Loucy (cell line): ENCODE measurements around the gene ZNF469.

Experiments
- H2AFZ ChIP-seq: fragments of 200-600 bp; sonication (generic); 2 replicates; pipeline ENCODE4 v1.6.0; 2016; ENCODE audit warnings: antibody characterized with exemption, mild to moderate bottlenecking, low read length, moderate library complexity
- H3F3A ChIP-seq: fragments of 200-600 bp; 2 replicates; pipeline ENCODE4 v1.6.0; 2016; ENCODE audit warnings: antibody characterized with exemption, low read depth, mild to moderate bottlenecking
- H3K27me3 ChIP-seq: fragments of 200-600 bp; sonication (generic); 2 replicates; pipeline ENCODE4 v1.6.1; 2014; ENCODE audit warnings: low read length, mild to moderate bottlenecking; ENCODE audit not compliant: insufficient read depth, poor library complexity, severe bottlenecking
- H3K36me3 ChIP-seq: fragments of 200-600 bp; sonication (generic); 2 replicates; pipeline ENCODE4 v1.6.1; 2016; ENCODE audit warnings: low read length; ENCODE audit not compliant: insufficient read depth
- H3K4me1 ChIP-seq: fragments of 200-600 bp; sonication (generic); 2 replicates; pipeline ENCODE4 v1.5.1; 2014; ENCODE audit warnings: low read length, mild to moderate bottlenecking; ENCODE audit not compliant: insufficient read depth, poor library complexity, severe bottlenecking
- H3K4me2 ChIP-seq: fragments of 200-600 bp; sonication (generic); 2 replicates; pipeline ENCODE4 v1.6.0; 2014; ENCODE audit warnings: antibody characterized with exemption, low read length, low read depth, mild to moderate bottlenecking; ENCODE audit not compliant: poor library complexity, severe bottlenecking
- H3K4me3 ChIP-seq: fragments of 200-600 bp; sonication (generic); 2 replicates; pipeline ENCODE4 v1.5.1; 2014; ENCODE audit warnings: low read length, mild to moderate bottlenecking, mixed read lengths; ENCODE audit not compliant: poor library complexity, severe bottlenecking
- H3K79me2 ChIP-seq: fragments of 200-600 bp; sonication (generic); 2 replicates; pipeline ENCODE4 v1.6.1; 2014; ENCODE audit warnings: low read length; ENCODE audit not compliant: insufficient read depth
- H3K9ac ChIP-seq: fragments of 200-600 bp; sonication (generic); 2 replicates; pipeline ENCODE4 v1.6.0; 2014; ENCODE audit warnings: mild to moderate bottlenecking, low read depth, low read length, moderate library complexity; ENCODE audit not compliant: poor library complexity, severe bottlenecking
- H3K9me2 ChIP-seq: fragments of 200-600 bp; sonication (generic); replicated peaks from 2 replicates; pipeline ENCODE4 v1.6.1; 2016; ENCODE audit warnings: low read depth, low read length, mixed read lengths
- H3K9me3 ChIP-seq: fragments of 200-600 bp; sonication (generic); 2 replicates; pipeline ENCODE4 v1.6.1; 2014; ENCODE audit warnings: mild to moderate bottlenecking, antibody characterized with exemption, low read length, low read depth; ENCODE audit not compliant: insufficient read depth
- H4K20me1 ChIP-seq: fragments of 200-600 bp; sonication (generic); 2 replicates; pipeline ENCODE4 v1.6.0; 2014; ENCODE audit warnings: antibody characterized with exemption, low read length, mild to moderate bottlenecking; ENCODE audit not compliant: insufficient read depth, poor library complexity, severe bottlenecking
- EZH2phosphoT487 ChIP-seq: fragments of 200-600 bp; IDR thresholded peaks from 2 replicates; pipeline ENCODE4 v1.6.1; 2018; ENCODE audit warnings: antibody characterized with exemption, mild to moderate bottlenecking, moderate library complexity, borderline replicate concordance
- TF ChIP-seq, protein P1 (sequence below): fragments of 200-600 bp; sonication (generic); conservative IDR thresholded peaks from 2 replicates; pipeline ENCODE4 v1.5.1; 2014; ENCODE audit warnings: mild to moderate bottlenecking, antibody characterized with exemption, low read length

The ZNF469 gene

DNA sequence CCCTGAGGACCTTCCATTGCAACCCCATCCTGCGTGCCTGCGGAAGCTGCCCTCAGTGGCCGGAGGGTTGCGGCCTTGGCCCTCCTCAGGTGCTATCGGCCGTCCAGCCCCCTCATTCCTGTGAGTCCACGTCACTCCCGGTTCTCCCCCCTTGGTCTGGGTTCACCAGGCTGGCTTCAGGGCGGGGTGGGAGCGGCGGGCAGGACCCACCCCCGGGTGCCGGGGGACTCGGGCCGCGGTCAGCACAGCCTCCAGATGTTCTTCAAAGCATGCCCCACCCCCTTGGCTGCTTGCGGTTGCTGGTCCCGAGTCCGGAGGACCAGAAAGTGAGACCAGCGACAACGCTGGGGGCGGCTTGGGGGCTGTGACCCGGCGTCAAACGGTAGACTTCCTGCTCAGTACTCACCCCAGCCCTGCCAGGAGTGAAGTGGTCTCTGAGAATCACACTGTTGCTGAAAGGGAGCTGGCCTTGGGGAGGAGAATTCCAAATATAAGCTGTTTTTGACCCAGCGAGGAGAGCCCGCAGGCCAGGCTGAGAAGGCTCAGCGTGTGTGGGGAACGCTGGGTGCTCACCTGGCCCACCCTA, 4.5 kb downstream of the ZNF469 start:
- Histone ChIP-seq H3K27me3 (no peaks in the 10 kb centered on the region), H3K36me3 (no peaks in the 10 kb centered on the region), H3F3A (no peaks in the 10 kb centered on the region), H2AFZ (no peak overlapping the region), H3K9me2 (no peaks in the 10 kb centered on the region), H3K9ac (no peak overlapping the region), H3K4me1 (no peaks in the 10 kb centered on the region), H3K9me3 (no peaks in the 10 kb centered on the region), H4K20me1 (no peaks in the 10 kb centered on the region), H3K79me2 (no peaks in the 10 kb centered on the region), H3K4me2 (no peak overlapping the region), H3K4me3 (no peak overlapping the region)
- TF ChIP-seq, protein P1, sequence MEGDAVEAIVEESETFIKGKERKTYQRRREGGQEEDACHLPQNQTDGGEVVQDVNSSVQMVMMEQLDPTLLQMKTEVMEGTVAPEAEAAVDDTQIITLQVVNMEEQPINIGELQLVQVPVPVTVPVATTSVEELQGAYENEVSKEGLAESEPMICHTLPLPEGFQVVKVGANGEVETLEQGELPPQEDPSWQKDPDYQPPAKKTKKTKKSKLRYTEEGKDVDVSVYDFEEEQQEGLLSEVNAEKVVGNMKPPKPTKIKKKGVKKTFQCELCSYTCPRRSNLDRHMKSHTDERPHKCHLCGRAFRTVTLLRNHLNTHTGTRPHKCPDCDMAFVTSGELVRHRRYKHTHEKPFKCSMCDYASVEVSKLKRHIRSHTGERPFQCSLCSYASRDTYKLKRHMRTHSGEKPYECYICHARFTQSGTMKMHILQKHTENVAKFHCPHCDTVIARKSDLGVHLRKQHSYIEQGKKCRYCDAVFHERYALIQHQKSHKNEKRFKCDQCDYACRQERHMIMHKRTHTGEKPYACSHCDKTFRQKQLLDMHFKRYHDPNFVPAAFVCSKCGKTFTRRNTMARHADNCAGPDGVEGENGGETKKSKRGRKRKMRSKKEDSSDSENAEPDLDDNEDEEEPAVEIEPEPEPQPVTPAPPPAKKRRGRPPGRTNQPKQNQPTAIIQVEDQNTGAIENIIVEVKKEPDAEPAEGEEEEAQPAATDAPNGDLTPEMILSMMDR, result no peak
- TF ChIP-seq EZH2phosphoT487, result no peak

DNA sequence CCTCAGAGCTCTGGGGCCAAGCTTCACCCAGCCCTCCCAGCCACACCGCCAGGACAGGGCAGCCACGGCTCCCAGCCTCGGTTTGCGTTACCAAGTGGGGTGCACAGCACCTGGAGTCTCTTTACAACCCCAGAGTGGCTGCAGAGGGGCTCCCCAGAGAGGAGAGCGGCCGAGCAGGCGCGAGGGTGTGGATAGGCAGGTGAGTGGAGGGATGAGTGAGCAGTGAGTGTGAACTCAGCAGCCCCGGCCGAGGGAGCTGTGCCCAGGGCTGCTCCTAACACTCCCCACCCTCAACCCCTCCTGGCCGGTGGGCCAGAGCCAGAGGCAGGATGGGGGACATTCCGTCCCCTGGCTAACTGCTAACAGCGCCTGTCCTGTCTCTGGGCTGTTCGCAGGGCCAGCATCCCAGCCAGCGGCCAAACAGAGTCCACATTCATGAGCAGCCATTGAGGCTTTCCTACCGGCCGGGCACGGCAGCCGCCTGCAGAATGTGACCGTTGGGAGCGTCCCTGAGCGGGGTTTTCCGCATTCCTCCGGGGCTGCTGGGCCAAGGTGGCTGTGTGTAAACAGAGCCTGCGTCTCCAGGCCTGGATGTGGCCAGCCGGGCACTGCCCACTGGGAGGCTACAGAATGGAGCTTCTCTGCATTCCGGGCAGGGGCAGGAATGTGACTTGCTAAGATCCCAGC, 5.3 kb downstream of the ZNF469 start:
- no peak for TF ChIP-seq EZH2phosphoT487
- TF ChIP-seq, protein P1, result no peak
- Histone ChIP-seq H3K4me1 (no peaks in the 10 kb centered on the region), H3K79me2 (no peaks in the 10 kb centered on the region), H3K4me2 (no peak overlapping the region), H3K9ac (no peak overlapping the region), H3F3A (no peaks in the 10 kb centered on the region), H3K27me3 (no peaks in the 10 kb centered on the region), H4K20me1 (no peaks in the 10 kb centered on the region), H2AFZ (no peak overlapping the region), H3K9me2 (no peaks in the 10 kb centered on the region), H3K36me3 (no peaks in the 10 kb centered on the region), H3K4me3 (no peak overlapping the region), H3K9me3 (no peaks in the 10 kb centered on the region)

DNA sequence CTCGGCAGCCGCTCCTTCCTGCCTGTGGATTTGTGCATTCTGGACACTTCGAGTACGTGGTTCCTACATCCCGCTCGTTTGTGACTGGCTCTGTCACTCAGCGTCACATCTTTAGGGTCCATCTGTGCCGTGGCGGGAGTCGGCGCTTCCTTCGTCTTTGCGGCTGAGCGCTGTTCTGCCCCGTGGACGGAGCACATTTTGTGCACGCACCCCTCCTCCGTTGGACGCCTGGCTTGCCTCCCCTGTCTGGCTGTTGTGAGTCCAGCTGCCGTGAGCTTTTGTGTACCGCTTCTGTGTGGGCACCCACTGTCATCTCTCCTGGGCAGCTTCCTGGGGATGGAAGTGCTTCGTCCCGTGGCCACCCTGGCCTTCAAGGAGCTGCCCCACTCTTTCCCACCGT, 6.4 kb downstream of the ZNF469 start:
- Histone ChIP-seq H3K9me3 (no peaks in the 10 kb centered on the region), H3K27me3 (no peaks in the 10 kb centered on the region), H4K20me1 (no peaks in the 10 kb centered on the region), H3K9ac (no peak overlapping the region), H3K9me2 (no peaks in the 10 kb centered on the region), H3K79me2 (no peaks in the 10 kb centered on the region), H2AFZ (no peak overlapping the region), H3F3A (no peaks in the 10 kb centered on the region), H3K4me2 (no peak overlapping the region), H3K4me3 (no peak overlapping the region), H3K36me3 (no peaks in the 10 kb centered on the region), H3K4me1 (no peaks in the 10 kb centered on the region)
- no peak for TF ChIP-seq EZH2phosphoT487
- TF ChIP-seq, protein P1, result no peak
